ENCODE data around the gene GNPTG. TPM values are rescaled to one million over a fixed set of nuclear protein-coding genes. Genes with fewer than 3 reads are reported as not detected.

GNPTG gene
- total RNA-seq, 1 experiment from 2014 or later: 20.9 TPM

- H3K4me1 ChIP-seq (ENCODE audit: insufficient read depth, low read length, poor library complexity, severe bottlenecking): no peaks in the 10 kb centered on the region
- no peak overlapping the region for H3K27ac ChIP-seq (ENCODE audit: low read depth, low read length, poor library complexity, severe bottlenecking)
- intact Hi-C loops (cut with micrococcal nuclease; ENCODE audit: unreplicated experiment): no loop called here
- no peak for DNase-seq (ENCODE audit: low spot score)
- no peak for TF ChIP-seq EZH2 (IDR thresholded peaks at IDR 0.05; ENCODE audit: borderline replicate concordance, low read depth, low read length, poor library complexity, severe bottlenecking)
- no peak for TF ChIP-seq CTCF (conservative IDR thresholded peaks at IDR 0.05; ENCODE audit: low read depth, low read length)
- H3K9me3 ChIP-seq (ENCODE audit: low read depth, low read length, poor library complexity, severe bottlenecking): no peaks in the 10 kb centered on the region
- H3K4me3 ChIP-seq (ENCODE audit: low read depth, low read length, poor library complexity, severe bottlenecking): no peak overlapping the region
- ChIA-PET POLR2A (ENCODE audit: low non-redundant PET) (no interaction called here), CTCF (no interaction called here)
- peaks cover 91% of the 10 kb centered on the region for H3K36me3 ChIP-seq (ENCODE audit: insufficient read depth, low read length, poor library complexity, severe bottlenecking)
- H3K27me3 ChIP-seq (replicated peaks; ENCODE audit: insufficient read depth, low read depth, low read length, poor library complexity): no peaks in the 10 kb centered on the region
- no TSS peak for BruUV-seq (replicated peaks)
Measured at GRCh38 chr16:1319041-1319440, 32.7 kb upstream of the GNPTG start.

DNA sequence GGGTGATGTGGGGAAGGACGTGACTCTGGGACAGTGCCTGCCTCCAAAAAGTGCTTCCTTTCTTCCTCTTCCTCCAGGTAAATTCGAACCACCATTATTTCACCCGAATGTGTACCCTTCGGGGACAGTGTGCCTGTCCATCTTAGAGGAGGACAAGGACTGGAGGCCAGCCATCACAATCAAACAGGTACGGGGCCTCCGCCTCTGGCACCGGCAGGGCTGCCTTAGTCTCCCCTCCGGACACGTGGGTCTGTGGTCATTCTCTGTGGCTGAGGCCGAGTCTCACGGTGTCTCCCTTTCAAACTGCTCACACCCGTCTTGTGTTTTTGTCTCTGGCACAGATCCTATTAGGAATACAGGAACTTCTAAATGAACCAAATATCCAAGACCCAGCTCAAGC is 31.6 kb upstream of the GNPTG start:
- intact Hi-C loops (cut with micrococcal nuclease; ENCODE audit: unreplicated experiment): no loop called here
- Histone ChIP-seq H3K27ac (ENCODE audit: low read depth, low read length, poor library complexity, severe bottlenecking) (no peak overlapping the region), H3K9me3 (ENCODE audit: low read depth, low read length, poor library complexity, severe bottlenecking) (no peaks in the 10 kb centered on the region), H3K4me1 (ENCODE audit: insufficient read depth, low read length, poor library complexity, severe bottlenecking) (no peaks in the 10 kb centered on the region), H3K27me3 (replicated peaks; ENCODE audit: insufficient read depth, low read depth, low read length, poor library complexity) (no peaks in the 10 kb centered on the region), H3K4me3 (ENCODE audit: low read depth, low read length, poor library complexity, severe bottlenecking) (no peak overlapping the region), H3K36me3 (ENCODE audit: insufficient read depth, low read length, poor library complexity, severe bottlenecking) (peaks cover 91% of the 10 kb centered on the region)
- POLR2A ChIA-PET (ENCODE audit: low non-redundant PET): no interaction called here
- CTCF ChIA-PET: no interaction called here
- no TSS peak for BruUV-seq (replicated peaks)
- TF ChIP-seq EZH2 (IDR thresholded peaks at IDR 0.05; ENCODE audit: borderline replicate concordance, low read depth, low read length, poor library complexity, severe bottlenecking) (no peak), CTCF (conservative IDR thresholded peaks at IDR 0.05; ENCODE audit: low read depth, low read length) (no peak)
- no peak for DNase-seq (ENCODE audit: low spot score)

GRCh38 chr16:1320658-1321240 is 31.0 kb upstream of the GNPTG start:
- ChIA-PET POLR2A (ENCODE audit: low non-redundant PET) (no interaction called here), CTCF (no interaction called here)
- no peak for TF ChIP-seq EZH2 (IDR thresholded peaks at IDR 0.05; ENCODE audit: borderline replicate concordance, low read depth, low read length, poor library complexity, severe bottlenecking)
- H3K9me3 ChIP-seq (ENCODE audit: low read depth, low read length, poor library complexity, severe bottlenecking): no peaks in the 10 kb centered on the region
- no peak for DNase-seq (ENCODE audit: low spot score)
- no peaks in the 10 kb centered on the region for H3K27me3 ChIP-seq (replicated peaks; ENCODE audit: insufficient read depth, low read depth, low read length, poor library complexity)
- intact Hi-C loops (cut with micrococcal nuclease; ENCODE audit: unreplicated experiment): no loop called here
- H3K36me3 ChIP-seq (ENCODE audit: insufficient read depth, low read length, poor library complexity, severe bottlenecking): peaks cover 88% of the 10 kb centered on the region
- no peaks in the 10 kb centered on the region for H3K4me1 ChIP-seq (ENCODE audit: insufficient read depth, low read length, poor library complexity, severe bottlenecking)
- no TSS peak for BruUV-seq (replicated peaks)
- H3K4me3 ChIP-seq (ENCODE audit: low read depth, low read length, poor library complexity, severe bottlenecking): no peak overlapping the region
- H3K27ac ChIP-seq (ENCODE audit: low read depth, low read length, poor library complexity, severe bottlenecking): no peak overlapping the region

DNA sequence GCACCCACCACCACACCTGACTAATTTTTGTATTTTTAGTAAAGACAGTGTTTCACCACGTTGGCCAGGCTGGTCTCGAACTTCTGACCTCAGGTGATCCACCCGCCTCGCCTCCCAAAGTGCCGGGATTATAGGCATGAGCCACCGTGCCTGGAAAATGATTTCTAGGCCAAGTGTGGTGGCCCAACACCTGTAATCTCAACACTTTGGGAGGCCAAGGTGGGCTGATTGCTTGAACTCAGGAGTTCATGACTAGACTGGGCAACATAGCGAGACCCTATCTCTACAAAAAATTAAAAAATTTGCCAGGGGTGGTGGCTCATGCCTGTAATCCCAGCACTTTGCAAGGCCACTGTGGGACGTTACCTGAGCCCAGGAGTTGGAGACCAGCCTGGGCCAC is 29.3 kb upstream of the GNPTG start:
- Histone ChIP-seq H3K4me1 (ENCODE audit: insufficient read depth, low read length, poor library complexity, severe bottlenecking) (no peaks in the 10 kb centered on the region), H3K4me3 (ENCODE audit: low read depth, low read length, poor library complexity, severe bottlenecking) (no peak overlapping the region), H3K27ac (ENCODE audit: low read depth, low read length, poor library complexity, severe bottlenecking) (no peak overlapping the region), H3K27me3 (replicated peaks; ENCODE audit: insufficient read depth, low read depth, low read length, poor library complexity) (no peaks in the 10 kb centered on the region), H3K9me3 (ENCODE audit: low read depth, low read length, poor library complexity, severe bottlenecking) (no peaks in the 10 kb centered on the region), H3K36me3 (ENCODE audit: insufficient read depth, low read length, poor library complexity, severe bottlenecking) (peaks cover 71% of the 10 kb centered on the region)
- CTCF ChIA-PET: no interaction called here
- no peak for DNase-seq (ENCODE audit: low spot score)
- POLR2A ChIA-PET (ENCODE audit: low non-redundant PET): no interaction called here
- TF ChIP-seq EZH2 (IDR thresholded peaks at IDR 0.05; ENCODE audit: borderline replicate concordance, low read depth, low read length, poor library complexity, severe bottlenecking): no peak
- no peak for TF ChIP-seq CTCF (conservative IDR thresholded peaks at IDR 0.05; ENCODE audit: low read depth, low read length)
- no TSS peak for BruUV-seq (replicated peaks)
- intact Hi-C loops (cut with micrococcal nuclease; ENCODE audit: unreplicated experiment): no loop called here
